Measurements from ENCODE around the gene HDAC10.

HDAC10 gene

GRCh38 chr22:50232481-50233151 lies 18.4 kb downstream of the HDAC10 start:
- DNase-seq, result no peak

DNA sequence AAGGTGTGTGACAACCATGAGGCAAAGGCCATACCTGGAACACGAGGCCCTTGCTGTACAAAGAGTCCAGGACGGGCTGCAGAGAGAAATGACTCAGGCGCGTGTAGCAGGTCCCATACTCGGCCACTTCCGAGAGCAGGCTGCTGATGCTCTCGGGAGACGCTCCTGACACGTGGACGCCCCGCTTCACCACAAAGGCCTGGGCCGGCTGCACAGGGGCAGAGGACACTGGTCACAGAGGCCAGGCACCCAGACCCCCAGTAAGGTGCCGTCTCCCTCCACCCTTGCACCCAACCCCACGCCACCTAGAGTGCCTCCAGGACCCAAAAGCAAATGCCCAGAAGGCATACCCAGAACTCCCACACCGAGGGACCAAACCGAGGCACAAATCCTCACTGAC lies 21.7 kb downstream of the HDAC10 start:
- DNase-seq, result no peak

GRCh38 chr22:50228366-50228765 lies 22.7 kb downstream of the HDAC10 start:
- no peak for DNase-seq

DNA sequence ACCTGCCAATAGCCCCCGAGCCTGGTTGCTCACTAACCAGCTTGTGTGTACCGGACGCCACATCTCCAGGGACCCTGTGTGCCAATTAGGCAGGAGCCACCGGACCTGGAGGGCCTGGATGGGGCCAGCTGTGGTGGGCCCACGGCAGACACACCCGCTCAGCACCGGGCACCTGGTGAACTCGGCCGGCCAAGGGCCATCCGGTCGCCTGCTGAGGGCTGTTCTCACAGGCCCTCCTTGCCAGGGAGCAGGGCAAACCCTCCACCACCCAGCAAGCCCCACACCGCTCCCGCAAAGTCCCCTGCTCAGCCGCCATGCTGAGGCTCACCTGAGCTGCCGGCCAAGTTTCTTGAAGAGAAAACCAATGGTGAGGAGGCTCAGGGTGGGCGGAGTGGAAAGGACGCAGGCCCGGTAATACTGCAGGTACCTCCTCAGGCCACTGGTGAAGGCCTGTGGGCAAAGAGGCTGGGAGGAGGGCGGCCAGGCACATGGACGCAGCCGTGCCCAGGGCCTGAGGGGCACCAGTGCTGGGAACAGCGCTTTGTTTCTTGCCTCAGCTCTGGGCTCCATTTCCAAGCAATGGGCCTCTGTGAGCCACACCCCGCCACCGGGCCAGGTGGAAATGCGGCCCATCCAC lies 23.4 kb downstream of the HDAC10 start:
- DNase-seq, result no peak

GRCh38 chr22:50226875-50227165 lies 24.2 kb downstream of the HDAC10 start:
- DNase-seq, result no peak

DNA sequence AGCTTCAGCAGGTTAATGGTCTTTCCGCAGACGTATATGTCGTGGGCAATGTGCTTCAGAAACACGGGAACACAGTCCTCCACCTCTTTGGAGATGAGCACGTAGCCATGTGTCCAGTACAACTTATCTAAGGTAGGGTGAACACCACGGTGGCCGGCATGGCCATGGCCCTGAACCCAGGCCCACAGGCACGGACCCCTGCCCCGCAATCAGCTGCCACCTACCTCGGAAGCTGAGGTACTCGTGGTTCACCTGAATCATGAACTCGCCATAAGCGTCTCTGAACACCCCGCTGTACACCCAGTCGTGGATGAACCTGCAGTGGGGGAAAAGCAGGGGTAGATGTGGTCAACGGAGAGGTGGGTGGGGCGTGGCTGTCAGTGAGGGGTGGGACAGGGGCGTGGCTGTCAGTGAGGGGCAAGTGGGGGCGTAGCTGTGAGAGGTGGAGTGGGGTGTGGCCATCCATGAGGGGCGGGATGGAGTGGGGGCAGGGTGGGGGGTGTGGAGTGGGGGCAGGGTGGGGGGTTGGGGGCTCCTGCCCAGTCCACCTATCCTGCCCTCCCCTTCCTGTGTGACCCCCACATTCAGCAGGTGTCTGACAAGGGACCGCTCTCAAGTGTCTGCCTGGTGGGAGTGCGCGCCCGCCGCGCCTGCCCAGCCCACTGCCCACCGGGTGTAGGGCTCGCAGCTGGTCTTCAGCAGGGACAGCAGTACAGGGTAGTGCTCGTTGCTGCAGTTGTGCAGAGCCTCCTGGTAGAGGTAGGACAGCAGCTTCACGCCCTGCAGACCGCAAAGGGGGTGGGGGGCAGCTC lies 24.8 kb downstream of the HDAC10 start:
- no peak for DNase-seq

GRCh38 chr22:50225200-50225969 lies 25.7 kb downstream of the HDAC10 start:
- no peak for DNase-seq

DNA sequence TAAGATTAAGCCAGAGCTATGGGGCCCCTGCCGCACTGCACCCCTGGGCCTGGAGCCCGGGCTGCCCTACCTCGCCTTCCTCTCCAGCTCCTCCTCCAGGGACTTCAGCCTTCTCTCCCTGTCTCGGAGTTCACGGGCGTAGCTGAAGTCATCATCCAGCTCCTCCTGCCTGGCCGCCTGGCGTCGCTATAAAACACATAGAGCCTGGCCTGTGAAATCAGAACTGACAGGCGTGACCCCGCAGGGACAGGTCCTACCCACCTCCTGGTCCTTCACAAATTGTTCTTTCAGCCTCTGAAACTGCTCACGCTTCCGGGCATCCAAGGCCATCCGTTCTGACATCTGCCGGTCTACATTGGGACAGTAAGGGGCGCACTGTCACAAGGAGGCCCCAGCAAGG lies 27.0 kb downstream of the HDAC10 start:
- DNase-seq, result no peak

DNA sequence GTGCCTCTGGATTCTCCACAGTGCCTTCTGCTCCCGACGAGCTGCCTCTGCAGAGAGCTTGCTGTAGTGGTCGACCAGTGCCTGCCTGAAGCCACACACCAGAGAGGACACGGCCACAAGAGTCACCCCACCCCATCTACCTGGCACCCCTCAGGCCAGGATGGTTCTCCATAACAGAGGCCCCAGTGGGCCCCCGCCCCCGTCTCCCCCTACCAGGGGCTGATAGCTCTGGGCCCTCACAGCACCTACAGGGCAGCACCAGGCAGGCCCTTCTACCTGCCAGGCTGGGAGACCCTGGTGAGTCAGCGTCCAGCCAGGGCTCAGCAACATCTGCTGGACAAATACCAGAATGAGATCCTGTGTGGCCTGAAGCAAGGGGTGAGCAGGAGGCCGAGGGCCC lies 28.6 kb downstream of the HDAC10 start:
- DNase-seq, result no peak

- DNase-seq, result no peak
Observed at GRCh38 chr22:50221410-50222300, 29.4 kb downstream of the HDAC10 start.

DNA sequence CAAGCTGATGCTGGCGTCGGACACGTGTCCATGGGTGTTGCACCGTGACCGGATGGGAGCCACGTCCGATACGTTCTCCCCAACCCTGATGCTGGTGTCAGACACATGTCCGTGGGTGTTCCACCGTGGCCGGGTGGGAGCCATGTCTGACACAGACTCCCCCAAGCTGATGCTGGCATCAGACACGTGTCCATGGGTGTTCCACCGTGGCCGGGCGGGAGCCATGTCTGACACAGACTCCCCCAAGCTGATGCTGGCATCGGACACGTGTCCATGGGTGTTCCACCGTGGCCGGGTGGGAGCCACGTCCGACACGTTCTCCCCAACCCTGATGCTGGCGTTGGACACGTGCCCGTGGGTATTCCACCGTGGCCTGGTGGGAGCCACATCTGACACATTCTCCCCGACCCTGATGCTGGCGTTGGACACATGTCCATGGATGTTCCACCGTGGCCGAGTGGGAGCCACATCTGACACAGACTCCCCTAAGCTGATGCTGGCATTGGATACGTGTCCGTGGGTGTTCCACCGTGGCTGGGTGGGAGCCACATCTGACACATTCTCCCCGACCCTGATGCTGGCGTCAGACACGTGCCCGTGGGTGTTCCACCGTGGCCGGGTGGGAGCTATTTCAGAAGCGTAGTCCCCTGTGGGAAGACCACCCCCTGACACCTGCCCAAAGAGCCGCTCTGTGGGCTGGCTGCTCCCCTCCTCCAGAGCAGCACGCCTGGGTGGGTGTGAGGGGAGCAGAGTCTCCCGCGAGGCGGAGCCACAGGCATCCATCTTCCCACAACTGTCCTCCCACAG lies 30.3 kb downstream of the HDAC10 start:
- no peak for DNase-seq

DNA sequence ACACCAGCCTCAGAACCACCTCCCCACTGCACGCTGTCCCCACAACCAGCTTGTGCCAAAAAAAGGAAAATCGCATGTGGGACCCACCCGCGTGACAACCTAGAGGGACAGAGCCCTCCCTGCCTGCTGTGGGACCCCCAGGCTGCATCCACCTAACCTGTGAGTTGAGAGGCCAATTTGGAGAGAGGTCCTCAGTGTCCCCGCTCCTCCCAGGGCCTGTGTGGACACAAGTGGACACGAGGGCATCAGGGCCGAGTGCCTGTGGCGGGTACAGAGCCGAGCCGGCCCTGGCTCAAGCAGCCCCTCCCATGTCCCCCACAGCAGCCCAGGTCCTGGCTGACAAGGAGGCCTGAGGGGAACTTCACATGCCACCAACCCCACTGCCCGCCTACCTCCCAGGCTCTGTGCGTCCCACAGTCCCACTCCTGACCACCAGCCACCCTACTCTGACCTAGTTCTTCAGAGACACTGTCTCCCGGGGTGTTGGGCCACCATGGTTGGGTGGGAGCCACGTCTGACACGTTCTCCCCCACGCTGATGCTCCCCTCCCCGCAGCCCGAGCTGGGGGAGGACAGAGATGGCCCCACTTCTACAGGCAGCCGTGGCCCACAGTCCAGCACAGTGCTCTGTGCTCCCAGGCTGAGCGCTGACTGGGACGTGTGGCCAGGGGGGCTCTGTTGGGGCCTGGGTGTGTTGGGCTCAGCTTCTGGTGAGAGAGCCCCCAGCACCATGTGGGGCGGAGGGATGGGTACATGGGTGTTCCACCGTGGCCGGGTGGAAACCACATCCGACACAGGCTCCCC lies 31.1 kb downstream of the HDAC10 start:
- no peak for DNase-seq

DNA sequence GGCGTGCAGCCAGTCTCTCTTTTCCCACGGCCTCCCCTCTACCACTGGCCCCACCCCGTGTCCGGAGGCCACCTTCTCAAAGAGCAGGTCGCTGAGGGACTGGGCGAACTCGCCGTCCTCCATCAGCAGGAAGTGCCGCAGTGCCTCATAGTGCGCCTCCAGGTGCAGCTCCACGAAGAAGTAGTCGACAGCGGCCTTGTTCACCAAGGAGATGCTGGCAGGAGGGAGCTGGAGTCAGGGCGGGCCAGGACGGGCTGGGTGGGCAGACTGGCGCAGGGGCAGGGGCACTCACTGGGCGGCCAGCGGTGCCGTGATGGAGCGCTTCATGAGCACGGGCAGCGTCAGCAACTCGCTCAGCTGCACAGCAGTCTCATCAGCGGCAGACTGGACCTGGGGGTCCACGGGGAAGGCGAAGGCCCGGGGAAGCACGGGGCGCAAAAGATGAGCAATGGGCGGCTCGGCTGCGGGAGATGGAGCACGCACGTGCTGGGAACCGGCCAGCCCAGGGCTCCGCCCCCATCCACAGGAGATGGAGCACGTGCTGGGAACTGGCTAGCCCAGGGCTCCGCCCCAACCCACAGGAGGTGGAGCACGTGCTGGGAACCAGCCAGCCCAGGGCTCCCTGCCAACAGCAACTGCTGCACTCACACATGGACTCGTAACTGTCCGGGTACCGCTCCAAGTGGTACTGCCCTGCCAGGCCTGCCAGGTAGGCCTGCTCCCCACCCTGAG lies 31.9 kb downstream of the HDAC10 start:
- DNase-seq, result peak; percentile 17

DNA sequence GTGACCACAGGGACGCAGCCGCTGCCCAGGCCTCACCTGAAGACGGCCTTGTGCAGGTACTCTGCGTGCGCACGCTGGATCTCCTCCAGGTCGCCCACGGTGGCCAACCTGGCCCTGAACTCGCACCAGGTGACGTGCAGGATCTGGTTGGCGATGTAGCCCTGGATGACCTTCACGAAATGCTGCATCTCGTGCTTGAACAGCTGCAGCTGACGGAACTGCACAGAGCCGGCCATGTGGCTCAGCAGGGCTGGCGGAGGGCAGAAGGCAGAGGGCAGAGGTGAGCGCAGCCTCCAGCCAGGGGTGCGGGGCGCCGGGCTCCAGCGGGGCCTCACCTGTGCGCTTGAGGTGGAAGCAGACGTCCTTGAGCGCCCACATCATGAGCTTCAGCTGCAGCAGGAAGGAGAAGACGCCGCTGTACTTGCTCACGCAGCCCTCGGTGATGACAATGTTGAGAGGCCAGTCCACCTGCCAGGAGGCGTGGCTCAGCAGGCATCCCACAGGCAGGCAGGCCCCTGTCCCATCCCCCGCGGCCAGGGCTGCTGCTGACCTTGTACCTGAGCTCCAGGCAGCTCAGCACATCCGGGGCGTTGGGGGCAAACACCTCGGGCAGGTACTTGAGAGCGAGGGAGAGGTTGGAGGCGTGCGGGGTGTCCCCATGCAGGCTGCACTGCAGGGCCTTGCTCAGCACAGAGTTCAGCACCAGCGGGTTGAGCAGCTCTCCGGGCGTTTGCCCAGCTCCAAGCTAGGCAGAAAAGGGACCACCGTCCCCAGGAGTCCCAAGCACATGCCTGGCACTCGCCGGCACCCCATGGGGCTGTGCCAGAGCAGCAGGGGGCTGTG lies 32.7 kb downstream of the HDAC10 start:
- no peak for DNase-seq

- DNase-seq, result no peak
Observed at GRCh38 chr22:50217543-50218152, 33.4 kb downstream of the HDAC10 start.

- no peak for DNase-seq
Observed at GRCh38 chr22:50216684-50217520, 34.2 kb downstream of the HDAC10 start.

DNA sequence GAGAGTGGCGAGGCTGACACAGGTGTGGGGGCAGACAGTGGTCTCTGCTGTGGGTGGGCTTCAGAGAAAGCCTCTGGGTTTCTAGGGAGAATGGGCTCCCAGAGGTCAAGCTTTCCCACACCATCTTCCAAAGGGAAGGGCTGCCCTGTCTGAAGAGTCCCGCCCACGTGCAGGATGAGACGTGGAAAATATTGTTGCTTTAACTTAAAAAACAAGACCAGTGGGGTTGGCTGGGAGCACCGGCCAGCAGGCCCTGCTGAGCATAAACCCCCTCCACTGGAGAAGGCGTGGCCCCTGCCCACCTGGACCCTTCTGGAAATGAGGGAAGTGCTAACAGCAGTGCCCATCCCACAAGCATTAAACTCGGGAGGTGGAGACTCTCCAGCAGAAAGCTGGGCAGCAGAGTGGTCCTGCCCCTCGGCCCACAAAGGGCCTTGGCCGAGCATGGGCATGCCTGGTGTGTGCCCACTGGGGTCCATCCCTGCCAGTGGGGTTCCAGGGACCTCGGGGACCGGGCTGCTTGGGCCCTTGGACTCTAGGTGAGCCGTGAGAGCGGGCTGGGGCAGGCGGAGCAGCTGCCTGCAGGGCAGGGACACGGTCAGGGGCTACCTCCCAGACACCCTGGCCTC lies 34.9 kb downstream of the HDAC10 start:
- DNase-seq, result no peak
